Measurements from ENCODE around the gene MYMK. TPM values are rescaled to one million over a fixed set of nuclear protein-coding genes. Genes with fewer than 3 reads are reported as not detected.

MYMK gene
- total and polyA plus RNA-seq, 2 experiments from 2014 or later: not detected

DNA sequence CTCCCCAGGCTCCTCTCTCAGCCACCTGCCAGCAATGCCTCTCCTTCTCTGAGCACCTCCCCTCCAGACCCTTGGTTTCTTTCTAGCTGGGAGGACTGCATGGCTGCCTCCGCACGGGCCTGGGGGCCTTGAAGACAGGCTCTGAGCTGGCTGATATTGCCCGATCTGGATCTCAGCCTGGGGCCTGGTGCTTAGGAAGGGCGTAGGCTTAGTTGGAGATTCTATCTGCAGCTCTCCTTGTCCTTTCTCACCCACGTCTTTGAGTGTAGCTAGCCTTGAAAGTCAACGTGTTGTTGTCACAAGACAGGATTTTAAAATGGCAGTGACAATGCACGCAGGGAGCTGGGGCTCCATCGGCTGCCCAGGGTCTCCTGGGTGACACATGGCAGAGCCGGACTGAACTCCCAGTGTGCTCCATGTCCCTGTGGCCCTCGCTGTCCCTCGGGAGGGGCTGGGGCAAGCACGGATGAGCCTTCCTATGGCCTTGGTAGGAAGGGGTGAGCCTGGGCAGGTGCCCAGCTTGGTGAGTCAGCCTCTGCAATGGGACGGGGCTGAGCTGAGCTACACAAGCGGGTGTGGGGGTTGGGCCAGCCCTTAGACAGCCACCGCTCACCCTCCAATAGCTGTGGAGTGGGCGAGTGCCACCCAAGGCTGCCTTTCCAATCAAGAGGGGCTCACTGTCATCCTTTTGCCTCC lies 19.2 kb upstream of the MYMK start (continued):
- TF ChIP-seq ZNF462 (CRISPR knock-in tag; IDR thresholded peaks at IDR 0.05) (no peak), EZH2phosphoT487 (IDR thresholded peaks at IDR 0.05; ENCODE audit: unreplicated experiment) (no peak), NANOG (IDR thresholded peaks at IDR 0.05; ENCODE audit: borderline replicate concordance) (no peak), REST (IDR thresholded peaks at IDR 0.05; ENCODE audit: unreplicated experiment) (no peak), JUNB (IDR thresholded peaks at IDR 0.05; ENCODE audit: unreplicated experiment) (no peak), CREB1 (CRISPR knock-in tag; IDR thresholded peaks at IDR 0.05; ENCODE audit: low read depth) (no peak)
- TF ChIP-seq, protein P1, sequence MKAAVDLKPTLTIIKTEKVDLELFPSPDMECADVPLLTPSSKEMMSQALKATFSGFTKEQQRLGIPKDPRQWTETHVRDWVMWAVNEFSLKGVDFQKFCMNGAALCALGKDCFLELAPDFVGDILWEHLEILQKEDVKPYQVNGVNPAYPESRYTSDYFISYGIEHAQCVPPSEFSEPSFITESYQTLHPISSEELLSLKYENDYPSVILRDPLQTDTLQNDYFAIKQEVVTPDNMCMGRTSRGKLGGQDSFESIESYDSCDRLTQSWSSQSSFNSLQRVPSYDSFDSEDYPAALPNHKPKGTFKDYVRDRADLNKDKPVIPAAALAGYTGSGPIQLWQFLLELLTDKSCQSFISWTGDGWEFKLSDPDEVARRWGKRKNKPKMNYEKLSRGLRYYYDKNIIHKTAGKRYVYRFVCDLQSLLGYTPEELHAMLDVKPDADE (IDR thresholded peaks at IDR 0.05): no peak

All from GM23338 (cell line).